Activated T-helper 2 cell treated with anti-CD3 and anti-CD28 coated beads, Interferon-gamma antibody, Interleukin-2, Interleukin-4, amounts not matched to agents 10 μg/mL and 5 μg/mL and 100 μg/mL, durations not matched to agents 14 hours and 24 hours and 36 hours (primary cell): Measurements from ENCODE around the gene ST6GALNAC1. TPM values are rescaled to one million over a fixed set of nuclear protein-coding genes. Genes with fewer than 3 reads are reported as not detected.

Experiments
- DNase-seq: peaks from one replicate; pipeline ENCODE4 v3.0.0; 2021; ENCODE audit warnings: low spot score
- H3K27ac Mint-ChIP-seq: one replicate; pipeline ENCODE4 v1.8.0; 2021; ENCODE audit warnings: mixed read lengths
- H3K27me3 Mint-ChIP-seq: one replicate; pipeline ENCODE4 v1.8.0; 2021; ENCODE audit warnings: low read depth, mixed read lengths
- H3K36me3 Mint-ChIP-seq: one replicate; pipeline ENCODE4 v1.8.0; 2021; ENCODE audit warnings: low read depth, mixed read lengths
- H3K4me1 Mint-ChIP-seq: one replicate; pipeline ENCODE4 v1.8.0; 2021; ENCODE audit warnings: low read depth, mixed read lengths
- H3K4me3 Mint-ChIP-seq: one replicate; pipeline ENCODE4 v1.8.0; 2021; ENCODE audit warnings: low read depth, mild to moderate bottlenecking, moderate library complexity, mixed read lengths
- H3K9me3 Mint-ChIP-seq: one replicate; pipeline ENCODE4 v1.8.0; 2021; ENCODE audit warnings: mixed read lengths
- intact Hi-C: fragments of 100-400 bp; cut with micrococcal nuclease; formaldehyde crosslinking; loops from one replicate; pipeline ENCODE4 v1.15.1; 2023
- total RNA-seq: library from RNA; stranded (reverse); gene quantifications from 2 replicates; pipeline ENCODE4 v1.2.3, GENCODE V29; 2022

Gene ST6GALNAC1, protein sequence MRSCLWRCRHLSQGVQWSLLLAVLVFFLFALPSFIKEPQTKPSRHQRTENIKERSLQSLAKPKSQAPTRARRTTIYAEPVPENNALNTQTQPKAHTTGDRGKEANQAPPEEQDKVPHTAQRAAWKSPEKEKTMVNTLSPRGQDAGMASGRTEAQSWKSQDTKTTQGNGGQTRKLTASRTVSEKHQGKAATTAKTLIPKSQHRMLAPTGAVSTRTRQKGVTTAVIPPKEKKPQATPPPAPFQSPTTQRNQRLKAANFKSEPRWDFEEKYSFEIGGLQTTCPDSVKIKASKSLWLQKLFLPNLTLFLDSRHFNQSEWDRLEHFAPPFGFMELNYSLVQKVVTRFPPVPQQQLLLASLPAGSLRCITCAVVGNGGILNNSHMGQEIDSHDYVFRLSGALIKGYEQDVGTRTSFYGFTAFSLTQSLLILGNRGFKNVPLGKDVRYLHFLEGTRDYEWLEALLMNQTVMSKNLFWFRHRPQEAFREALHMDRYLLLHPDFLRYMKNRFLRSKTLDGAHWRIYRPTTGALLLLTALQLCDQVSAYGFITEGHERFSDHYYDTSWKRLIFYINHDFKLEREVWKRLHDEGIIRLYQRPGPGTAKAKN
- 0.14 and 0.48 TPM in 2 replicates for total RNA-seq

DNA sequence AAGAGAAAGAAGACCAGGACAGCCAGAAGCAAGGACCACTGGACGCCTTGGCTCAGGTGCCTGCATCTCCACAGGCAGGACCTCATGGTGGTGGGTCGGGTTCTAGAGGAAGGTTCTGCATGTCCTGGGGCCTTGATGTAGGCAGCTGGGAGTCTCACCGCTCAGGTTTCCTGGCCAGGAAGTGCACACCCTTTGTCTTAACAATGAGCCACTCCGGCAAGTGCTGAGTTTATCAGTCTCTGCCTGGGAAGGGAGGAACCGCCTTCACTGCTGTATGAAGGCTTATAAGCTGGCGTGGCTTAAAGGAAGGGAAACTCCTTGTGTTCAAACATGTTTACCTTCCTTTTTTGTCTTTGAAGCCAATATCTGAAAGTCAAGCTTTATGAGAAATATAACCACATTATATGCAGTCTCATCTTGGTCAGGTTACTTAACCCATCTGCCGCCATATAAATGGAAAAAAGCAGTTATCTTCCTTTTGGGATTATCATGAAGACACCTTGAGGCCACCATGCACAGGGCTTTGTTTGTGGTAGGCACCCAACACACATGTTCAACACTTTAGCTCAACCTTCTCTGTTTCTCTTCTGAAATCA, at the start of gene ST6GALNAC1:
Gene ST6GALNAC1, minus strand, starts transcription at position 205 of the 596 bp plus-strand sequence. Its CDS starts 119 bp downstream, at position 86.
- intact Hi-C loops, result no loop called here
- no peaks in the 10 kb centered on the region for H3K4me1 Mint-ChIP-seq
- H3K27me3 Mint-ChIP-seq, result peaks cover 11% of the 10 kb centered on the region
- H3K4me3 Mint-ChIP-seq, result no peak within 1 kb of the TSS
- H3K9me3 Mint-ChIP-seq, result peaks cover 8% of the 10 kb centered on the region
- DNase-seq, result no peak
- H3K27ac Mint-ChIP-seq, result no peak within 1 kb of the TSS
- no peaks in the 10 kb centered on the region for H3K36me3 Mint-ChIP-seq

DNA sequence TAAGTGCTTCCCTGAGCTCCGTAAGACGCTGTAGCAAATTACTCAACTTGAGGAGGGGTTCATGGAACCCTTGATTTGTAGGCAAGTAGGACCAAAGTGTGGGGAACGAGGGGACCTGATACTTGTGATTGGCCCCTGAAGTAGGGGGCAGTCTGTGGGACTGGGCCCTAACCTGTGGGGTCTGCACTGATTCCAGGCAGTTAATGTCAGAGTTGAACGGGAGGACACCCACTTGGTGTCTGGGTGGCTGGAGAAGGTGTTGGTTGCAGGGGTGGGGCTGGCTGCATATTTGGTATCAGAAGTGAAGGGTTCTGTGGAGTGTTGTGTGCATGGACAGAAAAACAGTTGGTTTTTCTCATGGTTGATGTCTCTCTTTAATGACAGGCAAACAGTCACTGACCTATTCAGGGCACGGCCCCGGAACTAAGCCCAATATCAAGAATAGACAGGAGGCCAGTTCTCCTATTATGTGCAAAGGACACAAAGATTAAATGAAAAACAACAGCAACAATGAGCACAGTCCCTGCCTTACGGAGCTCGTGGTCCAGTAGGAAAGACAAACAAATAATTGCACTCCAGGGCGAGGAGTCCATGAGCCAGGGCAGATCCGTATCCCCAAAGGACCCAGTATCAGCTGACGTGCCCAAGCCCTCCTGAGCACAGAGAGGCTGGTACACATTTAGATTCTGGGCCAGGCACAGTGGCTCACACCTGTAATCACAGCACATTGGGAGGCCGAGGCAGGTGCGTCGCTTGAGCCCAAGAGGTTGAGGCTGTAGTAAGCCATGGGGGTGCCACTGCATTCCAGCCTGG, 48.0 kb upstream of the ST6GALNAC1 start:
- no peak for DNase-seq
- no peaks in the 10 kb centered on the region for H3K9me3 Mint-ChIP-seq
- intact Hi-C loops, result no loop called here
- no peak overlapping the region for H3K4me3 Mint-ChIP-seq
- no peak overlapping the region for H3K27ac Mint-ChIP-seq
- no peaks in the 10 kb centered on the region for H3K4me1 Mint-ChIP-seq
- H3K36me3 Mint-ChIP-seq, result no peaks in the 10 kb centered on the region
- H3K27me3 Mint-ChIP-seq, result peaks cover 4% of the 10 kb centered on the region

DNA sequence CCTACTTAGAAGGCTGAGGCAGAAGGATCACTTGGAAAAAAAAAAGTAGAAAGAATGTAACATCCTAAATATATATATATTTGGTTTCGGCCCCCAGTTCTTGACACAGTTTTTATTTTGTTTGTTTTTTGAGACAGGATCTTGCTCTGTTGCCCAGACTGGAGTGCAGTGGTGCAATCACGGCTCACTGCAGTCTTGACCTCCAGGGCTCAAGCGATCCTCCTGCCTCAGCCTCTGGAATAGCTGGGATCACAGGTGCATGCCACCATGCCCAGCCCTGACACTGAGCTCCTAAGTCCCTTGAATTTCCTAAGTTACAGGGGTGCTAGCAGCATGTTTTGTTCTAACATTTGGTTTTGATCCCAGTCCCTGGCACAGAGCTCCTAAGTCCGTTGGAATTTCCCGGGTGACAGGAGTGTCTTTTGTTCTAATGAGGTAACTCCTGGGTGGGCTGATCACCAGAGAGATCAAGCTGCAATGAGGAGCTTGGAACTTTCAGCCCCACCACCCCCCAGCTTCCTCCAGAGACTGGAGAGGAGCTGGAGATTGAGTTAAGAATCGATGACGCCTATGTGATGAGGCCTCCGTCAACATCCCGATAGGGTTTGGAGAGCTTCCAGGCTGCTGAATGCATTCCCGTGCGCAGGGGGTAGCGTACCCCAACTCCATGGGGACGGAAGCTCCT, 47.2 kb upstream of the ST6GALNAC1 start:
- Mint-ChIP-seq H3K27me3 (peaks cover 4% of the 10 kb centered on the region), H3K4me3 (no peak overlapping the region), H3K9me3 (no peaks in the 10 kb centered on the region)

DNA sequence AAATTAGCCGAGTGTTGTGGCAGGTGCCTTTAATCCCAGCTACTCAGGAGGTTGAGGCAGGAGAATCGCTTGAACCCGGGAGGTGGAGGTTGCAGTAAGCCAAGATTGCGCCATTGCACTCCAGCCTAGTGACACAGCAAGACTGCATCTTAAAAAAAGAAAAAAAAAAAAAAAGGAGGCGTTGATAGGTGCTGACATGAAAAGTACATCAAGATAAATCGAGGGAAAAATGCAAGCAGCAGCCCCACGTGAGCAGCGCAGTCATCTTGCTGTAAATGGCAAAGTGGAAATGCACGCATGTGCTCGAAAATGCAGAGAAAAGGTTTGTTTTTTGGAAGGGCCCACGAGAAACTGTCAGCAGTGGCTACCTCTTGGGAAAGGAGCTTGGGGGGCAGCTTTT, 46.3 kb upstream of the ST6GALNAC1 start:
- intact Hi-C loops, result no loop called here
- no peaks in the 10 kb centered on the region for H3K36me3 Mint-ChIP-seq
- no peaks in the 10 kb centered on the region for H3K9me3 Mint-ChIP-seq
- H3K27ac Mint-ChIP-seq, result no peak overlapping the region
- no peak for DNase-seq
- no peaks in the 10 kb centered on the region for H3K4me1 Mint-ChIP-seq
- H3K27me3 Mint-ChIP-seq, result peaks cover 4% of the 10 kb centered on the region
- no peak overlapping the region for H3K4me3 Mint-ChIP-seq

More for the DNA sequence above, 47.2 kb upstream of the ST6GALNAC1 start:
- intact Hi-C loops, result no loop called here
- DNase-seq, result no peak
- H3K36me3 Mint-ChIP-seq, result no peaks in the 10 kb centered on the region
- H3K27ac Mint-ChIP-seq, result no peak overlapping the region
- no peaks in the 10 kb centered on the region for H3K4me1 Mint-ChIP-seq

DNA sequence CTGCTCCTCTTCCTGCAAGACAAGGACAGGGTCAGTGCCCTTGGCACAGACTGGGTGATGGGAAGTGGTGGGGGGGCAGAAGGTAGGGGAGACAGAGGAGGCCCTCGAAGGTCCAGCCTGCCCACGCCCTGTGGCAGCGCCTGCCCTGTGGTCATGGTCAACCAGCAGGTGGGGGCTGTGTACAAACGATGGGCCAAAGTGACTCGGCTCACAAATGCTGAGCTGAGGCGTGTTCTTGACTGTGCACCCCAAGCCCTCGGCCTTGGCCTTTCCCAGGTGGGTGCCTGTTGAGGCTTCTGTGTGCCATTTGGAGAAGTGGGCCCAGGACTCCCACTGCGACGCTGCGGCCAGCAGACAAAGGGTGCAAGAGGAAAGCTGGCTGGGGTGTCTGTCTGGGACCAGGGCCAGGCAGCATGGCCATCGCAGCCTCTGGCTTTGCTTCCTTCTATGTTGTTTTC, 44.6 kb upstream of the ST6GALNAC1 start:
- Mint-ChIP-seq H3K4me3 (no peak overlapping the region), H3K27me3 (peaks cover 4% of the 10 kb centered on the region), H3K9me3 (no peaks in the 10 kb centered on the region), H3K4me1 (no peaks in the 10 kb centered on the region), H3K36me3 (no peaks in the 10 kb centered on the region), H3K27ac (no peak overlapping the region)
- intact Hi-C loops, result no loop called here
- DNase-seq, result no peak

DNA sequence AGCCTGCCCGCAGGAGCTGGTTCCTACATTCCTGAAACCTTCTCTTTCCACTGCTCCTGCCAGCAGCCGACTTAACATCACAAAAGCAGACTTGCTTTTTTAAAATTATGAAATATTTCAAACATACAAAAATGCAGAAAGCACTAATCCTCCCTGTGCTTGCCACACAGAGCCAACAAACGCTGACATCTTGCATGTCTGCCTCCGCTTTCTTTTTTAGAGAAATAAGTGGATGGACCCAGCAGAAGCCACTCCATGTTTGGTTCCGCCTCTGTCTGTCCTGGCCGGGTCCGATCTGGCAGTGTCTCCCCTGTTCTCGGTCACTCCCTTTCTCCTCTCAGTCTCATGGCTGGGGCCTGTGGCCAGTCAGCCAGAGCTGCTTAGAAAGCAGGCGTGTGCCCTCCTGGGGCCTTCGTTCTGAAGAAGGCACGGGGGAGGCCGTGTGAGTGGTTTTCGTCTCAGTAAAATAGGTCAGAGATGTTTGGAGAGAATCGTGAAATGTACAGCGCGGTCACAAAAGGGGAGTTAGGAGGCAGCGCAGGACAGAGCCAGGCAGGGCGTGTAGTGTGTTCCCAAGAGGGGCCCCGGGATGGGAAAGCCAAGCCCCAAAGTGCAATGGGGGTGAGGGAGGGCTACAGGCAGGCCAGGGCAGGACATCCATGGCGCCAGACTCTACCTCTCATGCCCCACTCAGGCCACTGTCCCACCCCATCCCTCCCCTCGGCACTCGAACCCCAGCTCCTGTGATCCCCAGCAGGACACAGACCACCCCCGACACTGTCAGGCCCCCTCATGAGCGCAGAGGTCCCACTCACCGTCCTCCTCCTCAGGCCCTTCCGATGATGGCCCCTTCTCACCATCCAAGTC, 44.0 kb upstream of the ST6GALNAC1 start:
- Mint-ChIP-seq H3K27ac (no peak overlapping the region), H3K27me3 (peaks cover 4% of the 10 kb centered on the region), H3K9me3 (no peaks in the 10 kb centered on the region), H3K36me3 (no peaks in the 10 kb centered on the region), H3K4me3 (no peak overlapping the region), H3K4me1 (no peaks in the 10 kb centered on the region)
- no peak for DNase-seq
- intact Hi-C loops, result no loop called here

DNA sequence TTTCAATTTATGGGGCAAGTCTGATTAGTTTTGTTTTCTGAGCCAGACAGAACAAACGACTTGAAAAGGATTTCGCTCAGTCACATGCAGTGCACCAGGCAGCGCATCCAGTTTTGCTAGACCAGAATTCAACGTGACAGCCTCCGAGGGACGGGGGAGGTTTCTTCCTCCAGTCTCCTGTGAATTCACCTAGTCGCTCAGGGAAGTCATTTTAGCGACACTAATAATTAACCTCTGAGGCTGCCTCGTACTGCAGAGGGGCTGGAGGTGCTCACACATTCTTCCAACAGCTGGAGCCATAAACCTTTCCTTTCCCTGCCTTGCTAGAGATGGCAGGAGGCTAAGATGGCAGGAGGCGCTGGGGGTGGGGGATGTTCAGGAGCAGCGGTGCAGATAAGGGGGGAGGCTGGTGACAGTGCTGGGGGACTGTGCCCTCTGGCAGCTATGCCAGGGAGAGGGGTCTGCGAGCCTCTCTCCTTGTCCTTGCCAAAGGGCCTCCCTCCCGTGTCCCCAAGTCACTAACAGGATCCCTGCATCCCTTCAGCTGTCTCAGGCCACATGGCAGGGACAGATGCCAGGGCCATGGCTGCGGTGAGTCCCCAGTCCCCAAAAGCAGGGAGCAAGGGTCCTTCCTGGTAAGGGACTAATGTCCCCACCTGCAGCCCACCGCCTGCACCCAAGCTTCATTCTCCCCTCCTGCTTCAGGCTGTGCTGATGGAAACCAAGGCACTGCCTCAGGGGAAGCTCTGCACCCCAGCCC, 43.2 kb upstream of the ST6GALNAC1 start:
- Mint-ChIP-seq H3K4me1 (no peaks in the 10 kb centered on the region), H3K27me3 (peaks cover 4% of the 10 kb centered on the region), H3K9me3 (no peaks in the 10 kb centered on the region), H3K27ac (no peak overlapping the region), H3K36me3 (no peaks in the 10 kb centered on the region), H3K4me3 (no peak overlapping the region)
- intact Hi-C loops, result no loop called here
- no peak for DNase-seq

DNA sequence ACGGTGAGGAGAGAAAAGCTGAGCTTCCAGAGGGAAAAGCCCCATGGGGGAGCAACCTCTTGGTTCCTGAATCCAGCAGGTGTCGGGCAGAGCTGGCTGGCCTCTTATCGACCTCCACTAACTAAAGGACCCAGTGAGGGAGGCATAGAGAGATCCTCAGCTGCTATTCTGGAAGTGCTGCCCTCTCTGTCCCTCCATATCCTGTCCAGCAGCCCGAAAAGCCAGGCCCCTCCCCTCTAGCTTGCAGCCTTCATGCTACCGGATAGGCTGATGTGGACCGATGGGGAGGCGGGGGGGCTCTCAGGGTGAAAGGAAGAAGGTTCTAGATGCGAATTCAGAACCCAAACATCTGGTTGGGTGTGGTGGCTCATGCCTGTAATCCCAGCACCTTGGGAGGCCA, 42.3 kb upstream of the ST6GALNAC1 start:
- H3K36me3 Mint-ChIP-seq, result no peaks in the 10 kb centered on the region
- H3K27me3 Mint-ChIP-seq, result peaks cover 4% of the 10 kb centered on the region
- H3K9me3 Mint-ChIP-seq, result no peaks in the 10 kb centered on the region
- no peaks in the 10 kb centered on the region for H3K4me1 Mint-ChIP-seq
- DNase-seq, result no peak
- H3K27ac Mint-ChIP-seq, result no peak overlapping the region
- H3K4me3 Mint-ChIP-seq, result no peak overlapping the region
- intact Hi-C loops, result no loop called here

DNA sequence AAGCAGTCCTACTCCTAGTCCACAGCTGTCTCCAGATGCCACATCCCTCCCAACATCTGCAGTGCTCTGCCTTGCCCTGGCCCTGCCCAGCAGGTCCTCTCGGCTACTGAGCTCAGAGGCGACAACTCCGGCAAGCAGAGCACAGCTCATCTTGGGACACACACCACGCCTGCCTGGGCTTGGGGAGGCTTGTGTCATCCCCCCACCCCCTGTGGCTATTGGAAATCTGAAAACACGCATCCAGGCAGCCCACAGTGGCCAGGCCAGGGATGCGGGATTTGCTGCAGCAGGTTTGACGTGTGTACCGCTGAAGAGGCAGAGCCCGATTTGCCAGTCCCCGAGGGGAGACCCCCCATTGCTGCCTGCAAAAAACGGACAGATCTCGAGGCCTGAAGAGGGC, 41.8 kb upstream of the ST6GALNAC1 start:
- H3K4me3 Mint-ChIP-seq, result no peak overlapping the region
- H3K27ac Mint-ChIP-seq, result no peak overlapping the region
- no peaks in the 10 kb centered on the region for H3K36me3 Mint-ChIP-seq
- intact Hi-C loops, result no loop called here
- DNase-seq, result no peak
- H3K27me3 Mint-ChIP-seq, result peaks cover 4% of the 10 kb centered on the region
- no peaks in the 10 kb centered on the region for H3K9me3 Mint-ChIP-seq
- H3K4me1 Mint-ChIP-seq, result no peaks in the 10 kb centered on the region

DNA sequence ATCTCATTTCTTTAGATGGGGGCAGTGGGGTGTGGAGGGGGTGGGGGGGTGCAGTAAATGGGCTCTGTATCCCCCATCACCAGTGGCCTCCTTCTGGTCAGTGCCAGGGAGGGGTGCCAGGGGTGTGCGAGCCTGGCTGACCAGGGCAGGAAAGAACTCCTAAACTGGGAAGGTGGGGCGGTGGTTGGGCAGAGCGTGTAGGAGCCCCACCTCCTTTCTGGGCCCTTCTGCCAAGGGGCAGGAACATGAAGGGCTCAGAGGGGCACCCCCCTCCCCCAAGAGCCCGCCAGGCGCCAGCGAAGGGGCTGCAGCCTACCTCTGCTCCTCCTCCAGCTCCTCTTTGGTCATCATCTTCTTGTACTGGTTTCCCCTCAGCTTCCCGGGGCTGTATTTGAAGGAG, 41.2 kb upstream of the ST6GALNAC1 start:
- Mint-ChIP-seq H3K36me3 (no peaks in the 10 kb centered on the region), H3K27me3 (peaks cover 2% of the 10 kb centered on the region), H3K27ac (no peak overlapping the region), H3K9me3 (no peaks in the 10 kb centered on the region), H3K4me1 (no peaks in the 10 kb centered on the region), H3K4me3 (no peak overlapping the region)
- intact Hi-C loops, result no loop called here
- no peak for DNase-seq
